Neural progenitor cell (in vitro differentiated cells): ENCODE data around the gene C1QBP. TPM values are rescaled to one million over a fixed set of nuclear protein-coding genes. Genes with fewer than 3 reads are reported as not detected.

Source experiments
- DNase-seq: peaks from one replicate; pipeline ENCODE4 v3.0.0-alpha.2; 2016; ENCODE audit warnings: low spot score
- H2AFZ ChIP-seq: fragments of 200-600 bp; sonication (generic); replicated peaks from 2 replicates; pipeline ENCODE4 v1.6.1; 2016; ENCODE audit warnings: antibody characterized with exemption
- H3F3A ChIP-seq: fragments of 200-600 bp; sonication (generic); 2 replicates; pipeline ENCODE4 v1.6.1; 2016; ENCODE audit warnings: antibody characterized with exemption, low read depth
- H3K27ac ChIP-seq: fragments of 200-600 bp; sonication (generic); 2 replicates; pipeline ENCODE4 v1.5.1; 2016; ENCODE audit warnings: mild to moderate bottlenecking
- H3K27me3 ChIP-seq: fragments of 200-600 bp; sonication (generic); 2 replicates; pipeline ENCODE4 v1.6.1; 2016; ENCODE audit warnings: mild to moderate bottlenecking, moderate library complexity
- H3K36me3 ChIP-seq: fragments of 200-600 bp; sonication (generic); 2 replicates; pipeline ENCODE4 v1.5.1; 2016
- H3K4me1 ChIP-seq: fragments of 200-600 bp; sonication (generic); 2 replicates; pipeline ENCODE4 v1.6.1; 2016; ENCODE audit warnings: mixed run types
- H3K4me2 ChIP-seq: fragments of 200-600 bp; sonication (generic); 2 replicates; pipeline ENCODE4 v1.6.1; 2016
- H3K4me3 ChIP-seq: fragments of 200-600 bp; sonication (generic); 2 replicates; pipeline ENCODE4 v1.5.1; 2016
- H3K79me2 ChIP-seq: fragments of 200-600 bp; sonication (generic); 2 replicates; pipeline ENCODE4 v1.6.1; 2016; ENCODE audit warnings: low read depth
- H3K9ac ChIP-seq: fragments of 200-600 bp; sonication (generic); 2 replicates; pipeline ENCODE4 v1.6.1; 2016
- H3K9me3 ChIP-seq: fragments of 200-600 bp; sonication (generic); 2 replicates; pipeline ENCODE4 v1.5.1; 2016; ENCODE audit warnings: low read depth
- H4K20me1 ChIP-seq: fragments of 200-600 bp; sonication (generic); 2 replicates; pipeline ENCODE4 v1.6.1; 2016; ENCODE audit warnings: low read depth
- H3K27ac Mint-ChIP-seq: 3 replicates; pipeline ENCODE4 v1.8.0; 2021; ENCODE audit warnings: mixed read lengths
- H3K27me3 Mint-ChIP-seq: 2 replicates; pipeline ENCODE4 v1.8.0; 2022; ENCODE audit warnings: low read depth, mild to moderate bottlenecking, inconsistent platforms, moderate library complexity, mixed read lengths; ENCODE audit not compliant: insufficient read depth
- H3K36me3 Mint-ChIP-seq: 3 replicates; pipeline ENCODE4 v1.8.0; 2021; ENCODE audit warnings: mixed read lengths
- H3K4me1 Mint-ChIP-seq: 3 replicates; pipeline ENCODE4 v1.8.0; 2021; ENCODE audit warnings: mixed read lengths
- H3K4me3 Mint-ChIP-seq: 3 replicates; pipeline ENCODE4 v1.8.0; 2021; ENCODE audit warnings: mild to moderate bottlenecking, moderate library complexity, mixed read lengths
- H3K9me3 Mint-ChIP-seq: 3 replicates; pipeline ENCODE4 v1.8.0; 2020; ENCODE audit warnings: mixed read lengths
- EZH2 ChIP-seq: fragments of 200-600 bp; sonication (generic); IDR thresholded peaks from 2 replicates; pipeline ENCODE4 v1.6.1; 2017; ENCODE audit warnings: antibody characterized with exemption, mild to moderate bottlenecking, moderate library complexity
- EZH2phosphoT487 ChIP-seq: fragments of 200-600 bp; sonication (generic); IDR thresholded peaks from 2 replicates; pipeline ENCODE4 v1.6.1; 2017; ENCODE audit warnings: antibody characterized with exemption
- total RNA-seq: library from RNA; depleted of rRNA; stranded (reverse); fragments of >200 nt; gene quantifications from 2 replicates; pipeline ENCODE4 v1.2.3, GENCODE V29; 2015; ENCODE audit warnings: low replicate concordance
- TF ChIP-seq, protein P1 (sequence below): fragments of 200-600 bp; sonication (generic); IDR thresholded peaks from 2 replicates; pipeline ENCODE4 v1.5.1; 2017; ENCODE audit warnings: antibody characterized with exemption, mild to moderate bottlenecking

The C1QBP gene
- total RNA-seq, 1 donor from 2014 or later = 254 TPM

DNA sequence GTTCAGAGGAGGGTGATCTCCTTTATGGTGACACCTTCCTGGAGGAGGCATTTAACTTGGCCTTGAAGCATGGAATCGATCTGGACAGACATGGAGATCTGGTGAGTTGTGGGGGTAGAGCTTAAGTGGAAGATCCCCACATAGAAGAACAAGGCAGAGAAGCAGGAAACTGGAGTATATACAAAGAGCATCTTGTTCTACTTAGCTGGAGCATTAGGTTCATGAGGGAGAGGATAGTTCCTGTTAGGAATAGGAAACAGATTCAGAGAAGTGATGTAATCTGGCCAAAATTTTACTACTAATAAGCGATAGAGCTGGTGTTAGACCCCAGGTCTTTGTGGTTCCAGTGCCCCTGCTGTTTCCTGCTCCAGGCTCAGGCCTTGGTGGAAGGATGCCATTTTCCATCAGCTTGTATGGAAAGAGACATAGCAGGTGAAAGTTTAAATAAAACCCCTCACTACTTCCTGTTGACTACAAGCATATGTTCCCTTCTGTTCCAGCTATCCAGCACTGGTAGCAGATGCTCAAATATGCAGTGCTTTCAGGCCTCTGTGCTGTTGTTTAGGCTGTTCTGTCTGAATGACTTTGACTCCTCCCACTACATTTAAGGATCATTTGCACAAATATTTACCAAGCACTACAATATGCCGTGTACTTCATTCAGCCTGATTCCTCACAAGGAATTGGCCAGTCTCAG lies 9.6 kb downstream of the C1QBP start:
- Histone ChIP-seq H3K4me2 (no peak overlapping the region), H4K20me1 (peaks cover 29% of the 10 kb centered on the region), H3K9me3 (no peaks in the 10 kb centered on the region), H3F3A (peaks cover 63% of the 10 kb centered on the region), H3K4me1 (no peaks in the 10 kb centered on the region), H3K27me3 (no peaks in the 10 kb centered on the region), H3K79me2 (peaks cover 37% of the 10 kb centered on the region), H3K4me3 (no peak overlapping the region), H2AFZ (no peak overlapping the region), H3K36me3 (peaks cover 8% of the 10 kb centered on the region), H3K27ac (no peak overlapping the region), H3K9ac (no peak overlapping the region)
- Mint-ChIP-seq H3K4me1 (no peaks in the 10 kb centered on the region), H3K9me3 (no peaks in the 10 kb centered on the region), H3K27me3 (peaks cover 2% of the 10 kb centered on the region), H3K27ac (no peak overlapping the region), H3K4me3 (no peak overlapping the region), H3K36me3 (peaks cover 40% of the 10 kb centered on the region)
- TF ChIP-seq, protein P1, sequence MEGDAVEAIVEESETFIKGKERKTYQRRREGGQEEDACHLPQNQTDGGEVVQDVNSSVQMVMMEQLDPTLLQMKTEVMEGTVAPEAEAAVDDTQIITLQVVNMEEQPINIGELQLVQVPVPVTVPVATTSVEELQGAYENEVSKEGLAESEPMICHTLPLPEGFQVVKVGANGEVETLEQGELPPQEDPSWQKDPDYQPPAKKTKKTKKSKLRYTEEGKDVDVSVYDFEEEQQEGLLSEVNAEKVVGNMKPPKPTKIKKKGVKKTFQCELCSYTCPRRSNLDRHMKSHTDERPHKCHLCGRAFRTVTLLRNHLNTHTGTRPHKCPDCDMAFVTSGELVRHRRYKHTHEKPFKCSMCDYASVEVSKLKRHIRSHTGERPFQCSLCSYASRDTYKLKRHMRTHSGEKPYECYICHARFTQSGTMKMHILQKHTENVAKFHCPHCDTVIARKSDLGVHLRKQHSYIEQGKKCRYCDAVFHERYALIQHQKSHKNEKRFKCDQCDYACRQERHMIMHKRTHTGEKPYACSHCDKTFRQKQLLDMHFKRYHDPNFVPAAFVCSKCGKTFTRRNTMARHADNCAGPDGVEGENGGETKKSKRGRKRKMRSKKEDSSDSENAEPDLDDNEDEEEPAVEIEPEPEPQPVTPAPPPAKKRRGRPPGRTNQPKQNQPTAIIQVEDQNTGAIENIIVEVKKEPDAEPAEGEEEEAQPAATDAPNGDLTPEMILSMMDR = no peak
- TF ChIP-seq EZH2 = no peak
- no peak for TF ChIP-seq EZH2phosphoT487
- no peak for DNase-seq

DNA sequence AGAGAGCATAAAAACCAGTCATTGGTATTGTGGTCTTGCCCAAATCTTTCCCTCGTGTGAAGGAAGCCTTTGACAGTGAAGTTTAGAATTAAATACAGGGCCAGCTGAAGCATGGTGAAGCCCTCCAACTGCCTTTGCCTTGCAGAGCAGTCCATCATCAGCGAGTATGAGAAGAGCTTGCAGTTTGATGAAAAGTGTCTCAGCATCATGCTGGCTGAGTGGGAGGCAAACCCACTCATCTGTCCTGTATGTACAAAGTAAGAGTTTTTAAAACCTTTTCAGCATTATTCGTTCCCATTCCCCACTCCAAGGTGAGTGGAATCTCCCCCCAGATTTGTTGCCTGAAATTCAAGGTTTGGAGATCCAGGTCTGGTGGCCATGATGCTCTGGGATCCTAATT lies 13.1 kb downstream of the C1QBP start:
- peaks cover 7% of the 10 kb centered on the region for H4K20me1 ChIP-seq
- no peak overlapping the region for H3K27ac Mint-ChIP-seq
- no peak overlapping the region for H2AFZ ChIP-seq
- peaks cover 6% of the 10 kb centered on the region for H3K4me1 ChIP-seq
- no peaks in the 10 kb centered on the region for H3K9me3 Mint-ChIP-seq
- H3K36me3 ChIP-seq = no peaks in the 10 kb centered on the region
- peaks cover 56% of the 10 kb centered on the region for H3K79me2 ChIP-seq
- TF ChIP-seq EZH2 = no peak
- TF ChIP-seq, protein P1 = no peak
- no peak for TF ChIP-seq EZH2phosphoT487
- peaks cover 33% of the 10 kb centered on the region for H3K36me3 Mint-ChIP-seq
- no peak overlapping the region for H3K27ac ChIP-seq
- peaks cover 11% of the 10 kb centered on the region for H3K4me1 Mint-ChIP-seq
- H3K9ac ChIP-seq = no peak overlapping the region
- no peak overlapping the region for H3K4me2 ChIP-seq
- no peak for DNase-seq
- H3K27me3 ChIP-seq = no peaks in the 10 kb centered on the region
- H3K4me3 ChIP-seq = no peak overlapping the region
- peaks cover 30% of the 10 kb centered on the region for H3F3A ChIP-seq
- peaks cover 2% of the 10 kb centered on the region for H3K27me3 Mint-ChIP-seq
- H3K4me3 Mint-ChIP-seq = no peak overlapping the region
- no peaks in the 10 kb centered on the region for H3K9me3 ChIP-seq

DNA sequence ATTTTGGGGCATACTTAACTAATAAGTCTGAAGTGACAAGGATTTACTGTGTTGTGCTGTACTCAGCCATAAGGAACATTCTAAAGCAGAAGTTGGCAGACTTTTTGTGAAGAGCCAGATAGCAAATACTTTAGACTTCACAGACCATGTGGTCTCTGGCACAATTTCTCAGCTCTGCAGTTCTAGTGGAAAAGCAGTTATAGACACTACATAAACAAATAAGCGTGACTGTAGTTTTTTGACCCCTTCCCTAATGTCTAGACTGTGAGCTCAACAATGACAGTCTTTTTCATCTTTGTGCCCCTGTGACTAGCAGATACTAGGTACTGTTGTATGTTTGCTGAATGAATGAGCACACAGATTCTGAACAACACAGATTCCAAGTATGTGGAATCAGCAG lies 14.0 kb downstream of the C1QBP start:
- Histone ChIP-seq H3K4me1 (peaks cover 7% of the 10 kb centered on the region), H3K27ac (no peak overlapping the region), H3K36me3 (no peaks in the 10 kb centered on the region), H4K20me1 (no peaks in the 10 kb centered on the region), H3F3A (peaks cover 22% of the 10 kb centered on the region), H3K4me3 (no peak overlapping the region), H3K4me2 (no peak overlapping the region), H3K9me3 (no peaks in the 10 kb centered on the region), H3K27me3 (no peaks in the 10 kb centered on the region), H3K9ac (no peak overlapping the region), H3K79me2 (peaks cover 65% of the 10 kb centered on the region), H2AFZ (no peak overlapping the region)
- no peak for DNase-seq
- Mint-ChIP-seq H3K4me3 (no peak overlapping the region), H3K36me3 (peaks cover 28% of the 10 kb centered on the region), H3K9me3 (no peaks in the 10 kb centered on the region), H3K27ac (no peak overlapping the region), H3K4me1 (peaks cover 13% of the 10 kb centered on the region), H3K27me3 (peaks cover 4% of the 10 kb centered on the region)
- TF ChIP-seq EZH2phosphoT487 (no peak), EZH2 (no peak)
- TF ChIP-seq, protein P1 = no peak
